ENCODE measurements around the gene RBM38.

RBM38 gene

GRCh38 chr20:57404006-57404405 is 12.8 kb downstream of the RBM38 start:
- no peak for DNase-seq (ENCODE audit: low spot score)

GRCh38 chr20:57404419-57405072 is 13.3 kb downstream of the RBM38 start:
- DNase-seq (ENCODE audit: low spot score): no peak

GRCh38 chr20:57405236-57406016 is 14.2 kb downstream of the RBM38 start:
- DNase-seq (ENCODE audit: low spot score): no peak

- DNase-seq (ENCODE audit: low spot score): no peak
Measured at GRCh38 chr20:57407541-57407956, 16.4 kb downstream of the RBM38 start.

GRCh38 chr20:57408131-57408530 is 16.9 kb downstream of the RBM38 start:
- DNase-seq (ENCODE audit: low spot score): no peak

GRCh38 chr20:57408536-57409233 is 17.5 kb downstream of the RBM38 start:
- DNase-seq (ENCODE audit: low spot score): no peak

GRCh38 chr20:57409316-57409671 is 18.1 kb downstream of the RBM38 start:
- DNase-seq (ENCODE audit: low spot score): no peak

- no peak for DNase-seq (ENCODE audit: low spot score)
Measured at GRCh38 chr20:57409672-57410397, 18.6 kb downstream of the RBM38 start.

GRCh38 chr20:57410398-57410920 is 19.3 kb downstream of the RBM38 start:
- no peak for DNase-seq (ENCODE audit: low spot score)

- DNase-seq (ENCODE audit: low spot score): no peak
Measured at GRCh38 chr20:57410924-57411323, 19.7 kb downstream of the RBM38 start.

GRCh38 chr20:57411406-57412283 is 20.4 kb downstream of the RBM38 start:
- DNase-seq (ENCODE audit: low spot score): no peak

GRCh38 chr20:57412347-57413029 is 21.3 kb downstream of the RBM38 start:
- DNase-seq (ENCODE audit: low spot score): no peak

GRCh38 chr20:57413986-57414385 is 22.8 kb downstream of the RBM38 start:
- DNase-seq (ENCODE audit: low spot score): no peak

- no peak for DNase-seq (ENCODE audit: low spot score)
Measured at GRCh38 chr20:57414867-57415592, 23.8 kb downstream of the RBM38 start.

GRCh38 chr20:57415771-57416170 is 24.6 kb downstream of the RBM38 start:
- no peak for DNase-seq (ENCODE audit: low spot score)

- no peak for DNase-seq (ENCODE audit: low spot score)
Measured at GRCh38 chr20:57416296-57417022, 25.3 kb downstream of the RBM38 start.

- no peak for DNase-seq (ENCODE audit: low spot score)
Measured at GRCh38 chr20:57417051-57417689, 26.0 kb downstream of the RBM38 start.

Measured in D341Med (cell line).